ENCODE measurements around the gene SKI. TPM values are rescaled to one million over a fixed set of nuclear protein-coding genes. Genes with fewer than 3 reads are reported as not detected.

Gene SKI
- total and polyA plus RNA-seq, 10 of the 15 experiments (the other 5 are each of a cell fraction or from before 2014, with no cell fraction given): 0.03 to 14.9 (median 0.96) TPM

DNA sequence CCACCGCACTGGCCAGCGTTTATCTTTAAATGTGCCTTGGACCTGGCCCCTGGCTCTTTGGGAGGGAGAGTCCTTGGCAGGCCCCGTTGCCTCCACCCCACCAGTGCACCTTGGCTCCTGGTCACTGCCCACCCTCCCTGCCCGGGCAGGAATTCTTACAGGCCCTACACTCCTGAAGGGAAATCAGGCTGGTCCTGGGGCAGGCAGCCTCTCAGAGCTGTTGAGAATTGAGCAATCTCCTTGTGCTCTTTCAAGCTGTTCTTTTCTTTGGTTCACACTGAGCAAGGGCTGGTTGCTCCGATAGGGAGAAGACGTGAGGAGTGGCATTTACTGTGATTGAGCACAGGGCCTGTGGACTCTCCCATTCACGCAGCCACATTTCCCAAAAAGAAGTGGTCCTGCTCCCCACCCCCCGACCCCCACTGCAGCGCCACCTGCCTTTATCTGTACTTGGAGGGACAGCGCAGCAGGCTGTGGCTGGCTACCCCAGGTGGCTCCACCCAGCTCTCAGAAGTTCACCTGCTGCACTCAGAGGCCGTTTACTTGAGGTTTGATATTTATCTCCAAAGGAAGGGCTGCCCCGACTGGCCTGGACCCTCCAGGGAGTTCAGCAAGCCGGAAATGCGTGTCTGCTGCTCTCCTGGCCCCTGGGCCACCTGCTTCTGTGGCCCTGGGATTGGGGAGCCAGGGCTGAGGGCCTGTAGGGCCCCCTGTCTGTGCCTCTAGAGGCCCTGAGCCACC, 47.8 kb downstream of the SKI start:
- no peak overlapping the region for H3K27ac ChIP-seq (ENCODE audit: control insufficient read depth, insufficient read depth)
- WGBS (ENCODE audit: insufficient coverage, insufficient replicate concordance, low lambda C conversion rate, missing lambda C conversion rate): 71% methylated on average over 14 of the region's 14 CpGs
- TF ChIP-seq CREB1 (IDR thresholded peaks at IDR 0.05; ENCODE audit: low read depth): no peak
- no peak overlapping the region for H3K9ac ChIP-seq (ENCODE audit: control insufficient read depth, insufficient read depth, low read length)
- no peaks in the 10 kb centered on the region; the same call in 2 of the 3 replicates for H3K9me3 ChIP-seq (replicated peaks; ENCODE audit: control insufficient read depth, insufficient read depth, low read length)
- DNase-seq (ENCODE audit: low read depth, low spot score): no peak
- BruUV-seq (replicated peaks): no TSS peak
- no peak overlapping the region for H2AFZ ChIP-seq (ENCODE audit: control insufficient read depth, low read depth, low read length)
- H3K4me2 ChIP-seq (ENCODE audit: control insufficient read depth, insufficient read depth): no peak overlapping the region
- ChIA-PET CTCF (no interaction called here), RAD21 (ENCODE audit: unreplicated experiment) (no interaction called here), SMC1A (ENCODE audit: uncharacterized antibody, unreplicated experiment) (no interaction called here), POLR2A (no interaction called here)
- H3K4me3 ChIP-seq: no peak overlapping the region
- no peaks in the 10 kb centered on the region for H3K79me2 ChIP-seq (ENCODE audit: control insufficient read depth, insufficient read depth, low read length)
- peaks cover 0 to 7% of the 10 kb centered on the region in 2 experiments; a peak in 2 of 4 replicates for H3K36me3 ChIP-seq (ENCODE audit: control insufficient read depth in 2 of 2, insufficient read depth in 2 of 2, low read length in 1 of 2)
- no peak for FAIRE-seq
- H4K20me1 ChIP-seq (ENCODE audit: control insufficient read depth, insufficient read depth): no peaks in the 10 kb centered on the region
- no peak for ATAC-seq
- in situ Hi-C loops (cut with MboI) (no loop called here), intact Hi-C loops (cut with micrococcal nuclease; ENCODE audit: unreplicated experiment) (no loop called here)
- no peaks in the 10 kb centered on the region for H3K27me3 ChIP-seq (replicated peaks in 1 of 2; ENCODE audit: control insufficient read depth in 2 of 2, insufficient read depth in 2 of 2, low read length in 1 of 2)
- H3K4me1 ChIP-seq (ENCODE audit: control insufficient read depth, insufficient read depth, low read length): no peaks in the 10 kb centered on the region

GRCh38 chr1:2276803-2277580, 48.9 kb downstream of the SKI start:
- in situ Hi-C loops (cut with MboI) (no loop called here), intact Hi-C loops (cut with micrococcal nuclease; ENCODE audit: unreplicated experiment) (no loop called here)
- Histone ChIP-seq H3K27me3 (replicated peaks in 1 of 2; ENCODE audit: control insufficient read depth in 2 of 2, insufficient read depth in 2 of 2, low read length in 1 of 2) (no peaks in the 10 kb centered on the region), H3K9ac (ENCODE audit: control insufficient read depth, insufficient read depth, low read length) (no peak overlapping the region), H4K20me1 (ENCODE audit: control insufficient read depth, insufficient read depth) (no peaks in the 10 kb centered on the region), H3K36me3 (ENCODE audit: control insufficient read depth in 2 of 2, insufficient read depth in 2 of 2, low read length in 1 of 2) (peaks cover 0 to 7% of the 10 kb centered on the region in 2 experiments; a peak in 2 of 4 replicates), H3K4me1 (ENCODE audit: control insufficient read depth, insufficient read depth, low read length) (no peaks in the 10 kb centered on the region), H3K27ac (ENCODE audit: control insufficient read depth, insufficient read depth) (no peak overlapping the region), H2AFZ (ENCODE audit: control insufficient read depth, low read depth, low read length) (no peak overlapping the region), H3K9me3 (replicated peaks; ENCODE audit: control insufficient read depth, insufficient read depth, low read length) (no peaks in the 10 kb centered on the region; the same call in 2 of the 3 replicates), H3K4me2 (ENCODE audit: control insufficient read depth, insufficient read depth) (no peak overlapping the region), H3K4me3 (no peak overlapping the region), H3K79me2 (ENCODE audit: control insufficient read depth, insufficient read depth, low read length) (no peaks in the 10 kb centered on the region)
- POLR2A ChIA-PET: no interaction called here
- SMC1A ChIA-PET (ENCODE audit: uncharacterized antibody, unreplicated experiment): no interaction called here
- CTCF ChIA-PET: no interaction called here
- DNase-seq (ENCODE audit: low read depth, low spot score) (no peak), ATAC-seq (no peak), FAIRE-seq (no peak)
- TF ChIP-seq GATAD2B (conservative IDR thresholded peaks at IDR 0.05; ENCODE audit: low read depth) (no peak), TCF12 (IDR thresholded peaks at IDR 0.05; ENCODE audit: low read depth, low read length) (no peak), IKZF1 (conservative IDR thresholded peaks at IDR 0.05) (no peak), ZNF384 (IDR thresholded peaks at IDR 0.05; ENCODE audit: borderline replicate concordance, low read depth, low read length) (no peak), GABPA (IDR thresholded peaks at IDR 0.05; ENCODE audit: low read depth) (no peak)
- no TSS peak for BruUV-seq (replicated peaks)
- RAD21 ChIA-PET (ENCODE audit: unreplicated experiment): no interaction called here
- WGBS (ENCODE audit: insufficient coverage, insufficient replicate concordance, low lambda C conversion rate, missing lambda C conversion rate): 91% methylated on average over 12 of the region's 12 CpGs
